ENCODE data around the gene KCNMB2. TPM values are rescaled to one million over a fixed set of nuclear protein-coding genes. Genes with fewer than 3 reads are reported as not detected.

KCNMB2 gene
- polyA plus RNA-seq, 2 of the 4 experiments (the other 2 are of a cell fraction) = not detected

DNA sequence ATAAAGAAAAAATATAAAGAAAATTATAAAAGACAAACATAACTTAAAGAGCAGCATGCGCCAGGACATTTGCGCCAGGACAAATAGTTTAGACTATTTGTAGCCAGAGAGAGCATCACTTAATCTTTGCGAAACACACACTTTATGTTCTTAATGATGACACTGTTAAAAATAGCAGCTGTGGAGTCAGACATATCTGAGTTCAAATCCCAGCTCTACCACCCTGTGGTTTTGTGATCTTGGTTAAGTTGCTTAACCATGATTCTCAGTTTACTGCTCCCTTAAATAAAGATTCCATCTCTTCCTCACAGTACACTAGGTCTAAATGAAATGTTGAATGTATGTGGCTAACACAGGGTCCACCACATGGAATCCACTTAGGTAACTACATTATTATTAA lies 31.4 kb downstream of the KCNMB2 start:
- no peak for FAIRE-seq
- no peak overlapping the region for H3K27ac ChIP-seq
- TF ChIP-seq JUNB (IDR thresholded peaks at IDR 0.05) = no peak
- TF ChIP-seq CBX8 (IDR thresholded peaks at IDR 0.05) = no peak
- TF ChIP-seq, protein P1, sequence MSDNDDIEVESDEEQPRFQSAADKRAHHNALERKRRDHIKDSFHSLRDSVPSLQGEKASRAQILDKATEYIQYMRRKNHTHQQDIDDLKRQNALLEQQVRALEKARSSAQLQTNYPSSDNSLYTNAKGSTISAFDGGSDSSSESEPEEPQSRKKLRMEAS (IDR thresholded peaks at IDR 0.05) = no peak
- no peak for TF ChIP-seq ESRRA (IDR thresholded peaks at IDR 0.05; ENCODE audit: borderline replicate concordance, low read length)
- TF ChIP-seq ZNF302 (CRISPR knock-in tag; IDR thresholded peaks at IDR 0.05) = no peak
- TF ChIP-seq ZSCAN20 (CRISPR knock-in tag; IDR thresholded peaks at IDR 0.05) = no peak
- no peak for TF ChIP-seq NR3C1 (IDR thresholded peaks at IDR 0.05)
- TF ChIP-seq KDM5A (IDR thresholded peaks at IDR 0.05) = no peak
- TF ChIP-seq FOSL2 (IDR thresholded peaks at IDR 0.05) = no peak
- no peak for TF ChIP-seq FOSL2 (CRISPR knock-in tag; IDR thresholded peaks at IDR 0.05)
- TF ChIP-seq RFX5 (IDR thresholded peaks at IDR 0.05) = no peak
- TF ChIP-seq SMC3 (IDR thresholded peaks at IDR 0.05) = no peak
- TF ChIP-seq CHD2 (IDR thresholded peaks at IDR 0.05; ENCODE audit: low read length, partially characterized antibody) = no peak
- TF ChIP-seq, protein P2, sequence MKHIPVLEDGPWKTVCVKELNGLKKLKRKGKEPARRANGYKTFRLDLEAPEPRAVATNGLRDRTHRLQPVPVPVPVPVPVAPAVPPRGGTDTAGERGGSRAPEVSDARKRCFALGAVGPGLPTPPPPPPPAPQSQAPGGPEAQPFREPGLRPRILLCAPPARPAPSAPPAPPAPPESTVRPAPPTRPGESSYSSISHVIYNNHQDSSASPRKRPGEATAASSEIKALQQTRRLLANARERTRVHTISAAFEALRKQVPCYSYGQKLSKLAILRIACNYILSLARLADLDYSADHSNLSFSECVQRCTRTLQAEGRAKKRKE (CRISPR knock-in tag; IDR thresholded peaks at IDR 0.05; ENCODE audit: low read depth) = no peak
- TF ChIP-seq, protein P3, sequence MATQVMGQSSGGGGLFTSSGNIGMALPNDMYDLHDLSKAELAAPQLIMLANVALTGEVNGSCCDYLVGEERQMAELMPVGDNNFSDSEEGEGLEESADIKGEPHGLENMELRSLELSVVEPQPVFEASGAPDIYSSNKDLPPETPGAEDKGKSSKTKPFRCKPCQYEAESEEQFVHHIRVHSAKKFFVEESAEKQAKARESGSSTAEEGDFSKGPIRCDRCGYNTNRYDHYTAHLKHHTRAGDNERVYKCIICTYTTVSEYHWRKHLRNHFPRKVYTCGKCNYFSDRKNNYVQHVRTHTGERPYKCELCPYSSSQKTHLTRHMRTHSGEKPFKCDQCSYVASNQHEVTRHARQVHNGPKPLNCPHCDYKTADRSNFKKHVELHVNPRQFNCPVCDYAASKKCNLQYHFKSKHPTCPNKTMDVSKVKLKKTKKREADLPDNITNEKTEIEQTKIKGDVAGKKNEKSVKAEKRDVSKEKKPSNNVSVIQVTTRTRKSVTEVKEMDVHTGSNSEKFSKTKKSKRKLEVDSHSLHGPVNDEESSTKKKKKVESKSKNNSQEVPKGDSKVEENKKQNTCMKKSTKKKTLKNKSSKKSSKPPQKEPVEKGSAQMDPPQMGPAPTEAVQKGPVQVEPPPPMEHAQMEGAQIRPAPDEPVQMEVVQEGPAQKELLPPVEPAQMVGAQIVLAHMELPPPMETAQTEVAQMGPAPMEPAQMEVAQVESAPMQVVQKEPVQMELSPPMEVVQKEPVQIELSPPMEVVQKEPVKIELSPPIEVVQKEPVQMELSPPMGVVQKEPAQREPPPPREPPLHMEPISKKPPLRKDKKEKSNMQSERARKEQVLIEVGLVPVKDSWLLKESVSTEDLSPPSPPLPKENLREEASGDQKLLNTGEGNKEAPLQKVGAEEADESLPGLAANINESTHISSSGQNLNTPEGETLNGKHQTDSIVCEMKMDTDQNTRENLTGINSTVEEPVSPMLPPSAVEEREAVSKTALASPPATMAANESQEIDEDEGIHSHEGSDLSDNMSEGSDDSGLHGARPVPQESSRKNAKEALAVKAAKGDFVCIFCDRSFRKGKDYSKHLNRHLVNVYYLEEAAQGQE (IDR thresholded peaks at IDR 0.05) = no peak
- H3K4me1 ChIP-seq = no peaks in the 10 kb centered on the region
- POLR2A ChIA-PET = no interaction called here
- DNase-seq (ENCODE audit: low read depth in 1 of 2, low spot score in 1 of 2) = no peak
- no peaks in the 10 kb centered on the region for H3K9me3 ChIP-seq
- ATAC-seq = no peak
- CTCF ChIA-PET = no interaction called here
- no peak overlapping the region for H3K4me2 ChIP-seq
- H3K4me3 ChIP-seq = no peak overlapping the region
- WGBS (ENCODE audit: missing lambda C conversion rate) = 45% methylated on average over 3 of the region's 3 CpGs

DNA sequence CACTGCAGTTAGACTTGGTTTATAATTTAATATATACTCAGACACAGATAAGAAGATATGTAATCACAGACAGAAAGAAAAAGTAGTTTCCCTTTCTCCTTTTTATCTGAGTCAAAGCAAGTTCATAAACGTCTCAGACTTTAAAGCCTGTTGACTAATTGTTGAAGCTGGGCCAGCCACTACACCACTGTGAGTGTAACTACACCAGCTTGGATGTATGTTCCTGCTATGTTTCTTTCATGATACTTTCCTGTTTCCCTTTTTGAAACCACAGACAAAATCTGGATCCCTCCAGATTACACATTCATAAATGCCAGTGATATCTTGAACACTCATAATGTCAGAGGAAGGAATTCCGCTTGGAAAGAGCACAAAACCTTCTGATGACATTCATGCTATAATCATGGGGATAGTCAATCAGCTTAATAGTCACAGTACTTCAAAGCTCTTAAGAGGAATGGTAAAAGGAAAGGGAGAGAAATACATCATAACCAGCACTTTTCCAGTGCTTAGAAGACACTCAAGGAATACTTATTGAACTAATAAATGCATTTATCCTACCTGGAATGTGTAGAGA lies 32.0 kb downstream of the KCNMB2 start:
- H3K27ac ChIP-seq = no peak overlapping the region
- no peak for TF ChIP-seq HOXB5 (CRISPR knock-in tag; IDR thresholded peaks at IDR 0.05)
- TF ChIP-seq, protein P4, sequence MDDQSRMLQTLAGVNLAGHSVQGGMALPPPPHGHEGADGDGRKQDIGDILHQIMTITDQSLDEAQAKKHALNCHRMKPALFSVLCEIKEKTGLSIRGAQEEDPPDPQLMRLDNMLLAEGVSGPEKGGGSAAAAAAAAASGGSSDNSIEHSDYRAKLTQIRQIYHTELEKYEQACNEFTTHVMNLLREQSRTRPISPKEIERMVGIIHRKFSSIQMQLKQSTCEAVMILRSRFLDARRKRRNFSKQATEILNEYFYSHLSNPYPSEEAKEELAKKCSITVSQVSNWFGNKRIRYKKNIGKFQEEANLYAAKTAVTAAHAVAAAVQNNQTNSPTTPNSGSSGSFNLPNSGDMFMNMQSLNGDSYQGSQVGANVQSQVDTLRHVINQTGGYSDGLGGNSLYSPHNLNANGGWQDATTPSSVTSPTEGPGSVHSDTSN (IDR thresholded peaks at IDR 0.05) = no peak
- TF ChIP-seq PHF8 (IDR thresholded peaks at IDR 0.05; ENCODE audit: borderline replicate concordance, low read depth) = no peak
- TF ChIP-seq, protein P3 (IDR thresholded peaks at IDR 0.05) = no peak
- no peak for TF ChIP-seq CBX2 (IDR thresholded peaks at IDR 0.05; ENCODE audit: borderline replicate concordance, low read depth)
- TF ChIP-seq, protein P5, sequence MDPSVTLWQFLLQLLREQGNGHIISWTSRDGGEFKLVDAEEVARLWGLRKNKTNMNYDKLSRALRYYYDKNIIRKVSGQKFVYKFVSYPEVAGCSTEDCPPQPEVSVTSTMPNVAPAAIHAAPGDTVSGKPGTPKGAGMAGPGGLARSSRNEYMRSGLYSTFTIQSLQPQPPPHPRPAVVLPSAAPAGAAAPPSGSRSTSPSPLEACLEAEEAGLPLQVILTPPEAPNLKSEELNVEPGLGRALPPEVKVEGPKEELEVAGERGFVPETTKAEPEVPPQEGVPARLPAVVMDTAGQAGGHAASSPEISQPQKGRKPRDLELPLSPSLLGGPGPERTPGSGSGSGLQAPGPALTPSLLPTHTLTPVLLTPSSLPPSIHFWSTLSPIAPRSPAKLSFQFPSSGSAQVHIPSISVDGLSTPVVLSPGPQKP (IDR thresholded peaks at IDR 0.05; ENCODE audit: low read depth, low read length) = no peak
- no peak for TF ChIP-seq FOXS1 (CRISPR knock-in tag; IDR thresholded peaks at IDR 0.05)
- no peak for TF ChIP-seq ZFP36 (IDR thresholded peaks at IDR 0.05; ENCODE audit: borderline replicate concordance, partially characterized antibody)
- no peak for TF ChIP-seq MYC (IDR thresholded peaks at IDR 0.05; ENCODE audit: borderline replicate concordance, low read length)
- ChIA-PET POLR2A (no interaction called here), CTCF (no interaction called here)
- H3K4me2 ChIP-seq = no peak overlapping the region
- H3K4me1 ChIP-seq = no peaks in the 10 kb centered on the region
- WGBS (ENCODE audit: missing lambda C conversion rate) = 0% methylated on average over 2 of the region's 2 CpGs
- no peak overlapping the region for H3K4me3 ChIP-seq
- FAIRE-seq (no peak), DNase-seq (ENCODE audit: low read depth in 1 of 2, low spot score in 1 of 2) (no peak), ATAC-seq (no peak)
- H3K9me3 ChIP-seq = no peaks in the 10 kb centered on the region

Measured in A549 (cell line).